Esophagus muscularis mucosa (tissue), 4 donors: ENCODE measurements around the gene SH3PXD2A. TPM values are rescaled to one million over a fixed set of nuclear protein-coding genes. Genes with fewer than 3 reads are reported as not detected.

Experiments used
- DNase-seq: peaks from one replicate; pipeline ENCODE4 v3.0.0-alpha.2; 2017; ENCODE audit errors: extremely low spot score
- H3K27ac ChIP-seq, 4 donors: fragments of 200-600 bp; sonication (generic); replicated peaks in 1 of 4; 1 replicate in 3 of 4; 2 replicates in 1 of 4; pipeline ENCODE4 v1.5.1; 2016 to 2019; ENCODE audit warnings: mild to moderate bottlenecking in 1 of 4
- H3K27me3 ChIP-seq, 4 donors: fragments of 200-600 bp; sonication (generic); one replicate each; pipeline versions ENCODE4 v1.5.1 to v1.6.0; 2016 to 2019
- H3K36me3 ChIP-seq, 4 donors: fragments of 200-600 bp; sonication (generic); one replicate each; pipeline ENCODE4 v1.5.1; 2016 to 2019
- H3K4me1 ChIP-seq, 4 donors: fragments of 200-600 bp; sonication (generic); one replicate each; pipeline ENCODE4 v1.5.1; 2016 to 2019
- H3K4me3 ChIP-seq, 4 donors: fragments of 200-600 bp; sonication (generic); 1 replicate in 2 of 4; 2 replicates in 2 of 4; pipeline ENCODE4 v1.5.1; 2016 to 2019; ENCODE audit warnings: mild to moderate bottlenecking in 4 of 4, moderate library complexity in 1 of 4
- H3K9me3 ChIP-seq, 4 donors: fragments of 200-600 bp; sonication (generic); 1 replicate in 3 of 4; 2 replicates in 1 of 4; pipeline ENCODE4 v1.5.1; 2016 to 2019
- CTCF ChIP-seq, 3 experiments: fragments of 200-600 bp in 2 of 3; fragments of 450-650 bp in 1 of 3; sonication (generic) in 2 of 3; IDR thresholded peaks; one replicate each; pipeline ENCODE4 v1.5.1; 2017 to 2019; ENCODE audit warnings: antibody characterized with exemption in 3 of 3, mild to moderate bottlenecking in 2 of 3, moderate library complexity in 1 of 3
- EP300 ChIP-seq: sonication (generic); formaldehyde crosslinking; IDR thresholded peaks from one replicate; pipeline ENCODE4 v1.6.1; 2017; ENCODE audit warnings: antibody characterized with exemption
- POLR2A ChIP-seq: fragments of 450-650 bp; IDR thresholded peaks from one replicate; pipeline ENCODE4 v1.6.1; 2017; ENCODE audit warnings: antibody characterized with exemption, moderate library complexity, mild to moderate bottlenecking, low read depth
- POLR2AphosphoS5 ChIP-seq, 2 donors: sonication (generic); formaldehyde crosslinking; IDR thresholded peaks; one replicate each; pipeline ENCODE4 v1.6.1; 2017; ENCODE audit warnings: antibody characterized with exemption in 2 of 2
- WGBS: methylation state at CpG from one replicate; pipeline ENCODE4 v1.1.5; 2018; 5-methylcytosine and 5-hydroxymethylcytosine counted together
- intact Hi-C: fragments of 100-400 bp; cut with DNase I; formaldehyde crosslinking; loops from one replicate; pipeline ENCODE4 v1.15.1; 2023
- total RNA-seq, 4 donors: library from RNA; depleted of rRNA; stranded (reverse); fragments of >200 nt; gene quantifications; one replicate each; pipeline versions ENCODE4 v1.1.0 to v1.2.1, GENCODE V29; 2016

The SH3PXD2A gene
- total RNA-seq, 4 donors from 2014 or later: 30.5 to 69.3 (median 40.0) TPM

GRCh38 chr10:103834436-103835095, 20.8 kb downstream of the SH3PXD2A start:
- intact Hi-C loops: no loop called here
- Histone ChIP-seq H3K4me1 (peaks cover 39 to 63% (median 54%) of the 10 kb centered on the region in 4 donors), H3K9me3 (no peaks in the 10 kb centered on the region), H3K4me3 (no peak overlapping the region), H3K36me3 (no peaks in the 10 kb centered on the region), H3K27ac (peak overlapping the region; percentile 29 to 71 (median 44)), H3K27me3 (no peaks in the 10 kb centered on the region)
- no peak for DNase-seq
- 63% methylated on average over 5 of the region's 5 CpGs for WGBS
- TF ChIP-seq POLR2A (no peak), EP300 (no peak), CTCF (IDR thresholded peaks at IDR 0.05) (no peak), POLR2AphosphoS5 (IDR thresholded peaks at IDR 0.05) (no peak)

- no peaks in the 10 kb centered on the region for H3K9me3 ChIP-seq
- no peak for TF ChIP-seq CTCF (IDR thresholded peaks at IDR 0.05)
- TF ChIP-seq POLR2AphosphoS5 (IDR thresholded peaks at IDR 0.05): no peak
- no peak for TF ChIP-seq EP300
- TF ChIP-seq POLR2A: no peak
- WGBS: 62% methylated on average over 5 of the region's 5 CpGs
- intact Hi-C loops: no loop called here
- H3K27me3 ChIP-seq: no peaks in the 10 kb centered on the region
- H3K36me3 ChIP-seq: no peaks in the 10 kb centered on the region
- DNase-seq: no peak
- peak overlapping the region; percentile 6 to 71 (median 44) for H3K27ac ChIP-seq
- peaks cover 32 to 63% (median 48%) of the 10 kb centered on the region in 4 donors for H3K4me1 ChIP-seq
- no peak overlapping the region for H3K4me3 ChIP-seq
Observed at GRCh38 chr10:103833731-103834365, 21.5 kb downstream of the SH3PXD2A start.

GRCh38 chr10:103832806-103833205, 22.6 kb downstream of the SH3PXD2A start:
- Histone ChIP-seq H3K4me3 (no peak overlapping the region), H3K36me3 (no peaks in the 10 kb centered on the region), H3K9me3 (no peaks in the 10 kb centered on the region), H3K4me1 (peaks cover 29 to 53% (median 39%) of the 10 kb centered on the region in 4 donors), H3K27ac (no peak overlapping the region), H3K27me3 (no peaks in the 10 kb centered on the region)
- no peak for TF ChIP-seq POLR2A
- TF ChIP-seq EP300: no peak
- no peak for TF ChIP-seq CTCF (IDR thresholded peaks at IDR 0.05)
- intact Hi-C loops: no loop called here
- DNase-seq: no peak
- 88% methylated on average over 2 of the region's 2 CpGs for WGBS

- intact Hi-C loops: no loop called here
- no peak for TF ChIP-seq POLR2A
- TF ChIP-seq EP300: no peak
- TF ChIP-seq CTCF (IDR thresholded peaks at IDR 0.05): no peak
- TF ChIP-seq POLR2AphosphoS5 (IDR thresholded peaks at IDR 0.05): no peak
- Histone ChIP-seq H3K4me3 (no peak overlapping the region), H3K4me1 (peaks cover 18 to 29% (median 22%) of the 10 kb centered on the region in 4 donors), H3K27me3 (no peaks in the 10 kb centered on the region), H3K9me3 (no peaks in the 10 kb centered on the region), H3K27ac (no peak overlapping the region), H3K36me3 (no peaks in the 10 kb centered on the region)
- 61% methylated on average over 5 of the region's 5 CpGs for WGBS
- no peak for DNase-seq
Observed at GRCh38 chr10:103829838-103830465, 25.4 kb downstream of the SH3PXD2A start.
